Activated CD4-positive, alpha-beta memory T cell treated with anti-CD3 and anti-CD28 coated beads, Interleukin-2, amount 10 ng/mL, durations not matched to agents 7 days and 5 days (primary cell): Measurements from ENCODE around the gene PIH1D1. TPM values are rescaled to one million over a fixed set of nuclear protein-coding genes. Genes with fewer than 3 reads are reported as not detected.

Source experiments
- total RNA-seq, 2 experiments: library from RNA; stranded (reverse); gene quantifications; one replicate each; pipeline ENCODE4 v1.2.3, GENCODE V29; 2021

The PIH1D1 gene
- total RNA-seq, 2 experiments from 2014 or later = 168 to 170 TPM

Other genes with a start within 250 kb of the PIH1D1 start
- 1 to 10 TPM; 3.0 to 3.5 TPM for gene SLC6A16, start 126.6 kb downstream of the PIH1D1 start, total RNA-seq
- gene CD37, start 116.4 kb downstream of the PIH1D1 start, total RNA-seq = 100 to 1,000 TPM; 278 to 299 TPM
- gene TEAD2, start 89.4 kb downstream of the PIH1D1 start, total RNA-seq = not detected
- gene DKKL1, start 87.9 kb downstream of the PIH1D1 start, total RNA-seq = not detected
- gene KASH5, start 63.6 kb downstream of the PIH1D1 start, total RNA-seq = under 1 TPM; 0.73 to 0.81 TPM
- gene PTH2, start 28.4 kb downstream of the PIH1D1 start, total RNA-seq = not detected
- gene GFY, start 26.4 kb downstream of the PIH1D1 start, total RNA-seq = not detected
- under 1 TPM; 0.30 to 0.43 TPM for gene SLC17A7, start 10.3 kb downstream of the PIH1D1 start, total RNA-seq
- 10 to 100 TPM; 34.1 to 36.6 TPM for gene ALDH16A1, start 1.4 kb upstream of the PIH1D1 start, total RNA-seq
- gene FLT3LG, start 22.4 kb upstream of the PIH1D1 start, total RNA-seq = 100 to 1,000 TPM; 187 to 197 TPM
- gene RPL13A, start 35.8 kb upstream of the PIH1D1 start, total RNA-seq = 1,000 to 10,000 TPM; 2,417 to 2,463 TPM
- gene RPS11, start 44.6 kb upstream of the PIH1D1 start, total RNA-seq = 1,000 to 10,000 TPM; 2,194 to 2,385 TPM
- 10 to 100 TPM; 10.2 to 11.1 TPM for gene FCGRT, start 60.8 kb upstream of the PIH1D1 start, total RNA-seq
- gene RCN3, start 76.2 kb upstream of the PIH1D1 start, total RNA-seq = 1 to 10 TPM; 1.8 to 2.0 TPM
- gene NOSIP, start 128.7 kb upstream of the PIH1D1 start, total RNA-seq = 100 to 1,000 TPM; 162 to 163 TPM
- gene PRRG2, start 129.5 kb upstream of the PIH1D1 start, total RNA-seq = 1 to 10 TPM; 1.0 to 1.1 TPM
- 10 to 100 TPM; 33.0 to 36.2 TPM for gene PRR12, start 139.4 kb upstream of the PIH1D1 start, total RNA-seq
- 10 to 100 TPM; 17.8 to 18.1 TPM for gene RRAS, start 188.3 kb upstream of the PIH1D1 start, total RNA-seq
- 10 to 100 TPM; 65.3 to 66.4 TPM for gene SCAF1, start 190.4 kb upstream of the PIH1D1 start, total RNA-seq
- 100 to 1,000 TPM; 163 to 174 TPM for gene IRF3, start 214.0 kb upstream of the PIH1D1 start, total RNA-seq
- gene BCL2L12, start 214.1 kb upstream of the PIH1D1 start, total RNA-seq = 10 to 100 TPM; 71.2 to 74.3 TPM
- gene PRMT1, start 225.5 kb upstream of the PIH1D1 start, total RNA-seq = 100 to 1,000 TPM; 103 to 108 TPM
- 1 to 10 TPM; 2.6 to 2.9 TPM for gene ADM5, start 237.8 kb upstream of the PIH1D1 start, total RNA-seq
- 1 to 10 TPM; 1.9 to 2.9 TPM for gene CPT1C, start 239.3 kb upstream of the PIH1D1 start, total RNA-seq